NCI-H1694 (cell line): ENCODE measurements around the gene ATG9A.
A peak's percentile ranks its signal among the peaks of the same experiment; 100 is the strongest.

Experiments
- DNase-seq: peaks from one replicate; lab custom pipeline; 2025; lab: John Stamatoyannopoulos, UW

Gene ATG9A

GRCh38 chr2:219221957-219222518, 7.4 kb downstream of the ATG9A start:
- DNase-seq = peak; percentile 74

- no peak for DNase-seq
These were observed 8.6 kb downstream of the ATG9A start for GRCh38 chr2:219220652-219221402.

DNA sequence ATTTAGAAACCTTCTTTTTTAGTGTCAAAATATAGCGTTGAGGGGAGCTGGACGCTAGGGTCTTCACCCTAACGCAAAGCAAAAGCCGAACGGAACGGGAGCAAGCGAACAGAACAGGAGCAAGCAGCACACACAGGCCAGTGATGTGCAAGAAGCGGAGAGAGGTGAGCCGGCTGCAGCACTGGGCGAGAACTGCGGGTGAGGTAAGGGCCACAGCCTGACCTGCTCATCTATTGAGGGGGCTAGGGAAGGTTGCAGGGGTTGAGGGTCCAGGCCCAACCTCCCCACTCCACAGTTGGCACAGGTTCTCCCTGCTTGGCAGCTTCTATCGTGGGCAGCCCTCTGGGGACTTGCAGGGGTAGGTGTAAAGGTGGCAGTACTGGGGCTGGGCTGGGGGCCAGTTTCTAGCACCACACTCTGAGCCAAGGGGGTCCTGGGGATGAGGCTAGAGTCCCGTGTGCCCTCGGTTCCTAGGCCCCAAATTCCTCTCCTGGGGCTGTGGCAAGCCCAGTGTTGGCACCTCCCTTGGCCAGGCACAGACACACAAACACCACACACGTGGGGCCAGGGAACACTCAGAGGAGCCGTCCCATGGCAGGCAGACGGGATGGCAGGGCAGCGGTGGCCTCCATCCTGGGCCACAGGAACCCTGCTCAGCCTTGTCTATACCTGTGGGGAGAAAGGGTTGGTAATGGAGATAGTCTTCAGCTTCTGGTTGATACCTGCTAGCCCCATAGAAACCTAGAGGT, 9.5 kb downstream of the ATG9A start:
- DNase-seq = no peak

DNA sequence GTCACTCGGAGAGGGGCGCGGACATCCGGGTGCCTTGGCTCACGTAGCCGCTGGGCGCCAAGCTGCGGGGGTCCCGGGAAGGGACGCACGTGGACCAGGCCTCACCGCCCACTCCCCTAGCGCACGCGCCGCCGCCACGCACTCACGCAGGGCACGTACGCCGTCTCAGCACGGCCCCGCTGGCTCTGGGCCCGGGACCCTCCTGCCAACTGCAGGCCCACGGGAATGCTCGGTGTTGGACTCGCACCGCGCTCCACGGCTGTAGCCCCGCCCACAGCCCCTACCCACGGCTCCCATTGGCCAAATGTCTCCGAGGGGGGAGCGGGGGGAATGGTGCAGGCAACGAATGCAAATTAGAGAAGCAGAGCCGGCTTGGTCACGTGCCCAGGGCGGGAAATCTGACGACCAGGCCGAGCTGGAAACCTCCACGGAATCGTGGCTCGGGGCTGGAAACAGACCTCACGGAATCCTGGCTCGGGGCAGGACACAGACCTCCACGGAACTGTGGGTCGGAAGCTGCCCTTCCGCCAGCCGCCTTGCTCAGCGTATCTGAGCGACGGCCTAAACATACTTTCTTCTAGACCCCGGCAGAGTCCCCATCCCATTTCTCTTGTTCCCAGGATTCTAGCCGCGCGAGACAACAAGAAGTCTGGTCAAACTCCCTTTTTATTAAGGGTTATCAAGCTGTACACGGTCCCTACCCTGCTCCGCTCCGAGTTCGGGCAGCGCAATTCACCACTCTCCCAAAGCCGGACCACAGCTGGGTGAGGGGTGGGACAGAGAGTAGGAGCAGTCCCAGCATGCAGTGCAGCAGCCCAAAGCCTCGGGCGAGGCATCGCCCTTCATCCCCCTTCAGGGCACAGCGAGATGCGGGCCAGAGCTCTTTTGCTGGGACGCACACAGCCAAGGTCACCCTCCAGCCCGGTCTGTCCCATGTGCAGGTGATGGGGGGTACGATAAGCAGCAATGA, 10.4 kb downstream of the ATG9A start, which contains the start of gene ABCB6:
TSS of gene ABCB6 (minus strand) at position 227 of the 970 bp plus-strand sequence. CDS start 285 bp downstream, outside the sequence.
- DNase-seq = peak; percentile 88

DNA sequence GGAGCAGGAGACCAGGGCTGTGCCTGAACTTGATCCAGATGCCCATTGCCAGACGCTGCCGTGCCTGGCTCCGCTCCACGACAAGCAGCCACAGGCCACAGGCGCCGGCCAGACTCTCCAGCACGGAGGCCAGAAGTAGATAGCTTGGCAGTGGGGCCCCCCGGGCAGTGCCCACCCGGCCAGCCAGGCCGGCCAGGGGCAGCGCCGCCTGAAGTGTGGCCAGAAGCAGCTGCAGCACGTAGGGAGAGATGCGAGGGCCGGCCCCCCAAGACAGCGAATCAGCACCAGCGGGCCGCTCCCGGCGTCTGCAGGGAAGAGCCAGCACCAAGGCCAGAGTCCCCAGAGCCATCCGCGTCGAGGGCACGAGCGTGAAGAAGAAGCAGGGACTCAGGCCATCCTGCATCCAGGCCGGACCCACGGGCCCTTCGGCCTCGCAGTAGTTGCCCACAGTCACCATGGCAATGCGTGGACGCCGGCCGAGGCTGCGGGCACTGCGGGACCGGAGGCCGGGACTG, 11.2 kb downstream of the ATG9A start:
- no peak for DNase-seq

DNA sequence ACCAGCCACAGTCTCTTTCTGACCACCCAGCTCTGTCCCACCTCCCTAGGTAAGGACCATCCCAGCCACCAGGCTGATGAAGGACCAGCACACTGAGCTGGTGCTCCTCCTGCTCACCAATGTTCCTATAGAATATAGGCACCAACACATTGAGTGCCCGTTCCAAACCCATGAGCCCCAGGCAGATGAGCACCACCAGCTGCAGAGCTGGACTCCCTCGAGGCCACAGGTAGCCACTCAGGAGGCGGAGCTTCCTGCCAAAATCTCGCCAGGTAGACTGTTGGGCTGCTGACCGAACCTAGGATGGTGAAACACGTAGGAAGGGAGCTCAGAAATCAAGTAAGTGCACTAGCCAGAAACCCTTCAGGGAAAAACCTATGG, 12.9 kb downstream of the ATG9A start:
- DNase-seq = no peak

DNA sequence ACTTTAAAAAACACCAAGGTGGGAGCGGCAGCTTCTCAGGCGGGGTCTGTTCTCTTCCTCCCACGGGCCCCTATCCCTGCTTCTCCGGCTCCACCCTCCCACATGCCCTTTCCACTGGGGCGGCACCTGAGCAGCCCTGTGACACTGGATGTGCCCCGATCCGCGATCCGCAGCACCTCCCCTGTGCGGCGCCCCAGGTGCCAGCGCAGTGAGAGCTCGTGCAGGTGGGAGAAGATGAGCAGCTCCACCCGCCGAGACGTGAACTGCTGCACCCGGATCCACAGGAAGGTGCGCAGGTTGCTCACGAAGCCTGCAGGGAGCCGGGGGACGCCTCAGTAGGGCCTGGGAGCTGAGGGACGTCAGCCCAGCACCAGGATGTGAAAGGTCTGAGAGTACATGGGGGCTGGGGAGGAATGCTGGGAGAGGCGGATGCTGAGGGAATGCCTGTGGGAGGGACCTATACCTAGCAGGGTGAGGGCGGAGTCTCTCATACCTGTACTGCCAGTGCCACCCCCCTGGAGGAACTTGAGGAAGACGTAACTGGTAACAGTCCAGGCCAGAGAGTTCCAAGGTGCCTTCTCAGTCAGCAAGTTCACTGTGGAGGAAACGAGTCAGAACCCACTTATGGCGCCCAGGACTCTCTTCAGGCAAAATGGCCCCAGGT, 13.4 kb downstream of the ATG9A start:
- DNase-seq = no peak

DNA sequence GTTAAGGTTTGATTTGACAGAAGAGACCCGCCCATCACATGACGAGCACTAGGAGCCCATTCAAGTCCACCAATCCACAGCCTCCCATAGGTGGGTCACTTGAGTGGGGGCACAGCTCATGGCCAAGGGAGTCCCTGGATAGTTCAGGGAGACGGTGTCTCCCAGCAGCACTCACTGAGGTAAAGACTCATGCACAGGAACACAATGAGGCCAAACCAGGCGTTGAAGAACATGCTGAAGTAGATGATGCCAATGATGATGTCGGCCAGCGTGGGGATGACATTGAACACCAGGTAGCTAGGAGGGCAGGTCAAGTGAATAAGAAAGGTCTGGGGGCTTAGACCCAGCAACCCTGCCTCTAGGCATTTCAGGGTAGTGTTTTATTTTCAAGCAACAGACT, 14.7 kb downstream of the ATG9A start:
- no peak for DNase-seq

GRCh38 chr2:219214141-219214540, 15.3 kb downstream of the ATG9A start:
- DNase-seq = no peak

DNA sequence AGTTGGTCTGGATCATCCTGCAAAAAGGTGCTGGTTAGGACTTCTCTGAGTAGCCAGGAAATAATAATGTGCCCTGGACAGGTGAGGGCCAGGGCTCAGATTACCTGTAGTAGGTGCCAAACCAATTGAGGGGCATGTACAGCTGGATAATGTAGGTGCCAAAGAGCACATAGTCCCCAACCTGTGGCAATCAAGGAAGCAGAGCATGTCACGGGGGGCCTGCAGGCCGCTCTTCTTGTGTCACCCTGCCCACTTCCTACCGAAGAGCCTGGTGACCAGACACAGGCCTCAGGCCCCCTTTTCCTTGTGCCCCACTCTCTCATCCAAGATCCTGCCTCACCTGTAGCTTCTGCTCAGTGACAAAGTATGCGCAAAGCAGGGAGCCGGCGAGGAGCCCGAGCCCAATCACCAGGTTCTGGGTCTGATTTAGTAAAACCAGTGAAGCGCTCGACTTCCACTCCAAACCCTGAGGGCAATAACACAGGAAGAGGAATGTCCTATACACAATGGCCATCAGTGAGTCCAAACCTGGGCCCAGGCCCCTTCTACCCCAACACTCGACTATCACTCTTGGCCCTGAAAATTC, 15.9 kb downstream of the ATG9A start:
- DNase-seq = no peak

GRCh38 chr2:219213026-219213415, 16.4 kb downstream of the ATG9A start:
- DNase-seq = no peak

DNA sequence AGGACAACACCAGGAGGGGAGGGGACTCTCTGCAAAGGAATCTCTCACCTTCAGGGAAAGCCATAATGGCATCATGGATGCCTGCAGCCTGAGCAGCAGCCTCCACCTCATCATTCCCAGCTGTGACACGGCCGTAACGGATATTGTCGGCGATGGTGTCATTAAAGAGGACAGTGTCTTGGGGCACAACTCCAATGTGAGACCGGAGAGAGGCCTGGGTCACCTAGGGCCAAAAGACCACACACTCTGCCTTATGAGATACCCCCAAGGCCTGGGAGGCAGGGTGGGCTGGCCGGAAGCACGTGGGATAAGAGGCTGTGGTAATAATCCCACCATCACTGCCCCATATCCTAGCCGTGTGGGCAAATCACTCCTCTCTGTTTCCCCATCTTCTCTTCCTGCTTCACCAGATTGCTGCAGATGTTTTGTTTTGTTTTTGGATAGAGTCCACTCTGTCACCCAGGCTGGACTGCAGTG, 18.5 kb downstream of the ATG9A start:
- DNase-seq = no peak

DNA sequence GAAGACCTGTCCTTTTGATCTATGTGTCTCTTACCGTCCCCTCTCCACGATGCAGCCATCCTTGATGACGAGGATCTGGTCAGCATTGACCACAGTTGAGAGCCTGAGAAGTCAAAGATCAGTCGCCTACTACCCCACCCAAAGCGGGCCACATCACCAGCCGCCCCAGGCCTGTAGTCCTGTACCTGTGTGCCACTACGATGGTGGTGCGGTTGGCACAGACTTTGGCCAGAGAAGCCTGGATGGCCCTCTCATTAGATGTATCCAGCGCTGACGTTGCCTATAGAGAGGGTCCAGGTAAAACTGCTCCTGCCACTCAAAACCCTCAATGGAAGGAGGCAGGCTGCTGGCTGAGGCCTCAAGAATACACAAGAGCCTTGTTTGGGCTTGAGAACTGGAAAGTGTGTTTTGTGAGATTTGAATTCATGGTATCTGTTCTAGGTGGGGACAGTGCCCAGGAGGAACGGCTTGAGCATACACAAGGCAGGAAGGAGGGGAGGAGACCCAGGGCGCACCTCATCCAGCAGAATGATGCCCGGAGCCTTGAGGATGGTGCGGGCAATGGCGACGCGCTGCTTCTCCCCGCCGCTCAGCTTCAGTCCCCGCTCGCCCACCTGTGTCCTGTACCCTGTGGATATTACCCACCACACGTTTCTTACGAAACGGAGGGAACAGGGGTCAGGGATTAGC, 19.1 kb downstream of the ATG9A start:
- DNase-seq = no peak

DNA sequence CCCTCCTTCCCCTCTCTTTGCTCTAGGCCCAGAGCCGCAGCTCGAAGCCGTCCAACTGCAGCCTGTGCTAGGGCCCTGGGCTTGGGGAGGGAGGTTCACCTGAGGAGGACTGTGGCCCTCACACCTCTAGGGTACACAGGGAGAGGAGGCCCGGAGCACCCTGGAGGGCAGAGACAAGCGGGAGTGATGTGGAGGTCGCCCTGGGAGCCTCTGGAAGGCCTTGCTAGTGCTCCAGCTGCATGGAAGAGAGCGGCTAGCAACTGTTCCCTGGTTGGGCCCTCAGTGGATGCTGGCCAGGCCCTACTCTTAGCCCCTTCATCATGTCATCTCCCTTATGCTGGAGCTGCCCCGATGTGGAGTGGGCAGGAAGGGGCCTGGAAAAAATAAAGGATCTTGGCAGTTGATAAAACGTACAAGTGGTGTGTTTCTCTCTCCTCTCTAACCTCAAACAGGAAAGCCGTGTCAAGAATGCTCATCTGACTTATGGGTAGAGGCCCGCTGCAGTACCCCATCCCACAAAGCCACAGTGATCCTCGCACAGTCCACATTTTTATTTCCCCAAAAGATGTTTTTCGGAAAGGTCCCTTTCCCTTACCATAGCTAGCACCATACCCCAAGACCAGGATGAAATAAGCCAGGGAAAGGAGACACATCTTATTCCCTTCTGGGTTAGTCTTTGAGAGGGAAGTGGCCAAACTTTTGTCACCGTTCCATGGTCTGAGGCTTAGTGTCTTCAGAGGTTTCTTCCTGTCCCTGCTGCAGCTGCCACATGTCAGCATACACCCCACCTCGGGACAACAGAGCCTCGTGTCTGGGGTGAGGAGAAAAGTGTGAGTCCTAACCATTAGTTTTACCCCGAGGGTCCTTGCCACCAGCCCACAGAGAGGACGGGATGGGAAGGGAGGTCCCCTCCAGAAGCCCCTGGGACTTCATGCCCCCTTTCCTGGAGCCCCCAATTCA, 19.9 kb downstream of the ATG9A start:
- no peak for DNase-seq

DNA sequence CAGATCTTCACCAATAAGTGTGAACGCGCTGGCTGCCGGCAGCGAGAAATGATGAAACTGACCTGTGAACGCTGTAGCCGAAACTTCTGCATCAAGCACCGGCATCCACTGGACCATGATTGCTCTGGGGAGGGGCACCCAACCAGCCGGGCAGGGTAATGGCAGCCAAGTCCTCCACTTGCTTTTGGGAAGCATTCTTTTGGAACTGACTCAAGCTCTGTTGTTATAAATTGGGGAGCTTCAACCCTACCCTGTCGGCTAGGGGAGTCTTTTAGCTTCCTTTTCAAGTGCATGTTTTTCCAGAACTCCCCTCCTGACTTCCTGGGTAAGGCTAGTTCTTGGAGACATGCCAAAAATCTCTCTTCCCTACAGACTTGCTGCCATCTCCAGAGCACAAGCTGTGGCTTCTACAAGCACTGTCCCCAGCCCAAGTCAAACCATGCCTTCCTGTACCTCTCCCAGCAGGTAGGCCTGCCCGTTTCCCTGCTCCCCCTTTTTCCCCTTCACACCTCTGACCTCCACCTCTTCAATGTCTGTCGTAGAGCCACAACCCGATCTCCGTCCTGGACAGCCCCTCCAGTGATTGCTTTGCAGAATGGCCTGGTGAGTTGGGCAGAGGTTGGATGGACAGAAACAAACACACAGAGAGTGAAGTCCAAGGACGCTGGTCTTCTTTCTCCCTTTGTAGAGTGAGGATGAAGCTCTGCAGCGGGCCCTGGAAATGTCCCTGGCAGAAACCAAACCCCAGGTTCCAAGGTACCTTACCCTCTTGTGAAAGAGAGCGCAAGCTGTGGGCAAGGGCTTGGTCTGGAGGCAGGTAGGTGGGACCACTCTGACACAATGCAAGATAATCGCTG, 21.3 kb downstream of the ATG9A start:
- DNase-seq = no peak

DNA sequence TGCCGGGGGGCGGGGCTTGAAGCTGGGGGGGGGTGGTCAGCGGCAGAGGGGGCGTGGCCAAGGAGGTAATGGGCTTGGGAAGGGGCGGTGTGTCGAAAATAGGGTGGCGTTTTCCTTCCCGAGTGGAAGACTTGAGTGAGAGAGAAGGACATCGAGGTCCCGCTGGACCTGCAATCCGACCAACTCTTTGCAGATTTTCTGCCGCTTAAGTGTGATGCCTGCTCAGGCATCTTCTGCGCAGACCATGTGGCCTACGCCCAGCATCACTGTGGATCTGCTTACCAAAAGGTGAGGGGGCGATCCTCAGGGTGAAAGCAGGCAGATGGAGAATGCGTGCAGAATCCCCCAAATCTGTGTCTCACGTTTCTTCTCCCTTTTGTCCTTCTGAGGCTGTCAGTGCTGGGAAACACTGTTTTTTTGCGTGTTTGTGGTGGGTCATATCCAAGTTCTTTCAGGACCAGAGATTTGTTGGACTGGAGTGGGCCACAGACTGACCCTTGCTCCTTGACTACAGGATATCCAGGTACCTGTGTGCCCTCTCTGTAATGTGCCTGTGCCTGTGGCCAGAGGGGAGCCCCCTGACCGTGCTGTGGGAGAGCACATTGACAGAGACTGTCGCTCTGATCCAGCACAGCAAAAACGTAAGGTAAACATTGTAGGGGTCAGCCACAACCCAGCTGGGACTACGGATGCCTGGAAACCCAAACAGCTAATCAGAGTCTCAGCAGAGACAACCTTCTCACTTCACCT, 22.1 kb downstream of the ATG9A start:
- DNase-seq = no peak
